Central memory CD8-positive, alpha-beta T cell (primary cell): Measurements from ENCODE around the gene MAFG.

ENCODE experiments used
- ATAC-seq: fragments of 150-1000 bp; cut with Tn5 transposase; replicated peaks from 2 replicates; pipeline ENCODE4 v1.10.0; 2022; ENCODE audit warnings: mild to moderate bottlenecking, moderate FRiP score, moderate number of reproducible peaks; ENCODE audit not compliant: poor library complexity, severe bottlenecking; ENCODE audit errors: extremely low read depth
- DNase-seq, 2 donors: peaks; one replicate each; pipeline ENCODE4 v3.0.0; 2021; ENCODE audit warnings: low spot score in 2 of 2
- H3K27ac Mint-ChIP-seq: one replicate; pipeline ENCODE4 v1.8.0; 2022; ENCODE audit warnings: low read depth, mild to moderate bottlenecking, moderate library complexity, mixed read lengths
- H3K27me3 Mint-ChIP-seq: one replicate; pipeline ENCODE4 v1.8.0; 2022; ENCODE audit warnings: mixed read lengths
- H3K36me3 Mint-ChIP-seq: one replicate; pipeline ENCODE4 v1.8.0; 2022; ENCODE audit warnings: mild to moderate bottlenecking, moderate library complexity, mixed read lengths; ENCODE audit not compliant: insufficient read depth
- H3K4me1 Mint-ChIP-seq: one replicate; pipeline ENCODE4 v1.8.0; 2022; ENCODE audit warnings: mixed read lengths
- H3K4me3 Mint-ChIP-seq: one replicate; pipeline ENCODE4 v1.8.0; 2022; ENCODE audit warnings: mild to moderate bottlenecking, moderate library complexity, mixed read lengths
- H3K9me3 Mint-ChIP-seq: one replicate; pipeline ENCODE4 v1.8.0; 2022; ENCODE audit warnings: mixed read lengths

The MAFG gene

GRCh38 chr17:81904600-81905423 is 22.7 kb downstream of the MAFG start:
- no peak overlapping the region for H3K27ac Mint-ChIP-seq
- H3K36me3 Mint-ChIP-seq = peaks cover 6% of the 10 kb centered on the region
- peaks cover 12% of the 10 kb centered on the region for H3K27me3 Mint-ChIP-seq
- H3K9me3 Mint-ChIP-seq = no peaks in the 10 kb centered on the region
- H3K4me1 Mint-ChIP-seq = no peaks in the 10 kb centered on the region
- H3K4me3 Mint-ChIP-seq = no peak overlapping the region
- DNase-seq (no peak), ATAC-seq (no peak)

- Mint-ChIP-seq H3K4me3 (no peak overlapping the region), H3K4me1 (no peaks in the 10 kb centered on the region), H3K36me3 (peaks cover 8% of the 10 kb centered on the region), H3K27ac (no peak overlapping the region), H3K27me3 (peaks cover 12% of the 10 kb centered on the region), H3K9me3 (no peaks in the 10 kb centered on the region)
- ATAC-seq = no peak
- no peak for DNase-seq
Observed at GRCh38 chr17:81903896-81904599, 23.5 kb downstream of the MAFG start.

GRCh38 chr17:81903415-81903831 is 24.1 kb downstream of the MAFG start:
- DNase-seq (no peak), ATAC-seq (no peak)
- Mint-ChIP-seq H3K4me1 (no peaks in the 10 kb centered on the region), H3K36me3 (peaks cover 9% of the 10 kb centered on the region), H3K27ac (no peak overlapping the region), H3K27me3 (peaks cover 12% of the 10 kb centered on the region), H3K4me3 (no peak overlapping the region), H3K9me3 (no peaks in the 10 kb centered on the region)

- no peak overlapping the region for H3K27ac Mint-ChIP-seq
- peaks cover 12% of the 10 kb centered on the region for H3K27me3 Mint-ChIP-seq
Observed at GRCh38 chr17:81902653-81903414, 24.7 kb downstream of the MAFG start.

GRCh38 chr17:81902023-81902652 is 25.4 kb downstream of the MAFG start, which contains the start of gene NPB:
NPB (plus strand) TSS chr17:81902238; CDS start chr17:81902278, 40 bp downstream.
- Mint-ChIP-seq H3K4me3 (peak within 1 kb of the TSS; percentile 41), H3K4me1 (no peaks in the 10 kb centered on the region), H3K36me3 (peaks cover 12% of the 10 kb centered on the region), H3K9me3 (no peaks in the 10 kb centered on the region), H3K27ac (no peak within 1 kb of the TSS), H3K27me3 (peaks cover 12% of the 10 kb centered on the region)
- ATAC-seq (peak; percentile 52), DNase-seq (no peak)

More at GRCh38 chr17:81902653-81903414, 24.7 kb downstream of the MAFG start:
- DNase-seq (no peak), ATAC-seq (peak; percentile 33)
- peak overlapping the region; percentile 34 for H3K4me3 Mint-ChIP-seq
- peaks cover 7% of the 10 kb centered on the region for H3K36me3 Mint-ChIP-seq
- no peaks in the 10 kb centered on the region for H3K4me1 Mint-ChIP-seq
- no peaks in the 10 kb centered on the region for H3K9me3 Mint-ChIP-seq

GRCh38 chr17:81901167-81902022 is 26.1 kb downstream of the MAFG start:
- peaks cover 18% of the 10 kb centered on the region for H3K36me3 Mint-ChIP-seq
- peak overlapping the region; percentile 41 for H3K4me3 Mint-ChIP-seq
- H3K9me3 Mint-ChIP-seq = no peaks in the 10 kb centered on the region
- no peak overlapping the region for H3K27ac Mint-ChIP-seq
- H3K4me1 Mint-ChIP-seq = no peaks in the 10 kb centered on the region
- no peak for ATAC-seq
- DNase-seq = no peak
- H3K27me3 Mint-ChIP-seq = peaks cover 12% of the 10 kb centered on the region

- peaks cover 24% of the 10 kb centered on the region for H3K36me3 Mint-ChIP-seq
- ATAC-seq (no peak), DNase-seq (no peak)
- H3K4me1 Mint-ChIP-seq = no peaks in the 10 kb centered on the region
- H3K4me3 Mint-ChIP-seq = peak overlapping the region; percentile 41
- no peak overlapping the region for H3K27ac Mint-ChIP-seq
- H3K27me3 Mint-ChIP-seq = peaks cover 12% of the 10 kb centered on the region
- no peaks in the 10 kb centered on the region for H3K9me3 Mint-ChIP-seq
Observed at GRCh38 chr17:81900181-81900820, 27.2 kb downstream of the MAFG start.

GRCh38 chr17:81899514-81900166 is 27.9 kb downstream of the MAFG start:
- no peak overlapping the region for H3K4me3 Mint-ChIP-seq
- no peak overlapping the region for H3K27ac Mint-ChIP-seq
- peaks cover 31% of the 10 kb centered on the region for H3K36me3 Mint-ChIP-seq
- no peaks in the 10 kb centered on the region for H3K9me3 Mint-ChIP-seq
- ATAC-seq = no peak
- DNase-seq = no peak
- H3K4me1 Mint-ChIP-seq = no peaks in the 10 kb centered on the region
- peaks cover 12% of the 10 kb centered on the region for H3K27me3 Mint-ChIP-seq

- H3K4me3 Mint-ChIP-seq = no peak overlapping the region
- H3K4me1 Mint-ChIP-seq = no peaks in the 10 kb centered on the region
- peaks cover 35% of the 10 kb centered on the region for H3K36me3 Mint-ChIP-seq
- peaks cover 12% of the 10 kb centered on the region for H3K27me3 Mint-ChIP-seq
- no peak overlapping the region for H3K27ac Mint-ChIP-seq
- DNase-seq (no peak), ATAC-seq (no peak)
- H3K9me3 Mint-ChIP-seq = no peaks in the 10 kb centered on the region
Observed at GRCh38 chr17:81898885-81899284, 28.6 kb downstream of the MAFG start.

GRCh38 chr17:81898029-81898866 is 29.3 kb downstream of the MAFG start:
- Mint-ChIP-seq H3K36me3 (peaks cover 40% of the 10 kb centered on the region), H3K9me3 (no peaks in the 10 kb centered on the region), H3K4me1 (no peaks in the 10 kb centered on the region), H3K4me3 (no peak overlapping the region), H3K27me3 (peaks cover 12% of the 10 kb centered on the region), H3K27ac (no peak overlapping the region)
- DNase-seq (no peak), ATAC-seq (no peak)
